ENCODE measurements around the gene TUBA4B.

Gene TUBA4B

GRCh38 chr2:219228911-219229304 is 24.1 kb upstream of the TUBA4B start:
- Mint-ChIP-seq H3K9me3 (ENCODE audit: low read depth) (no peaks in the 10 kb centered on the region), H3K4me1 (ENCODE audit: low read depth) (peaks cover 56% of the 10 kb centered on the region), H3K36me3 (peaks cover 6% of the 10 kb centered on the region), H3K27me3 (no peaks in the 10 kb centered on the region), H3K4me3 (peak overlapping the region; percentile 85), H3K27ac (peak overlapping the region; percentile 6)

- Mint-ChIP-seq H3K27me3 (no peaks in the 10 kb centered on the region), H3K4me3 (peak within 1 kb of the TSS; percentile 96), H3K9me3 (ENCODE audit: low read depth) (no peaks in the 10 kb centered on the region), H3K4me1 (ENCODE audit: low read depth) (peaks cover 57% of the 10 kb centered on the region), H3K27ac (peak within 1 kb of the TSS; percentile 98), H3K36me3 (peaks cover 6% of the 10 kb centered on the region)
These were observed 23.6 kb upstream of the TUBA4B start, which contains the start of the genes ANKZF1 and ATG9A for GRCh38 chr2:219229305-219230058. Gene ANKZF1, plus strand, starts transcription at chr2:219229806. Its CDS starts 452 bp downstream, at chr2:219230258. Gene ATG9A, minus strand, starts transcription at chr2:219229636. Its CDS starts 1,612 bp downstream, at chr2:219228024.

DNA sequence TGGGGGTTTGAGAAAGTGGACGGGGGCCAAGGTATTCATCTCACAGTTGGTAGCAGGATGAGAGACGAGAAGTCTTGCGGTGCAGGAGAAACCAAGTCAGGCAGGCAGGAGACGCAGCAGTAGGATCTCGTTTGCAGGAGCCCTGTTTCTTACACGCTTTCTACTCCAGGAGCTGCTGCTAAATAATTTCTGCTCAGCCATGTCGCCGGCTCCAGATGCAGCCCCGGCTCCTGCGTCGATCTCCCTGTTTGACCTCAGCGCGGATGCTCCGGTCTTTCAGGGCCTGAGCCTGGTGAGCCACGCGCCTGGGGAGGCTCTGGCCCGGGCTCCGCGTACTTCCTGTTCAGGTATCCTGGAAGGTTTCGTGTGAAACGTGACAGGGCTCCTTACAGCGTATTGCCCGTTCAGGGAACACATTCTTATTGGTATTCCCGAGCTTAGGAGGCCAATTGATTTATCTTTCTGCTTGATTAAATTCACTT is 22.9 kb upstream of the TUBA4B start:
- Mint-ChIP-seq H3K27me3 (no peaks in the 10 kb centered on the region), H3K4me1 (ENCODE audit: low read depth) (peaks cover 57% of the 10 kb centered on the region), H3K36me3 (peaks cover 4% of the 10 kb centered on the region)

DNA sequence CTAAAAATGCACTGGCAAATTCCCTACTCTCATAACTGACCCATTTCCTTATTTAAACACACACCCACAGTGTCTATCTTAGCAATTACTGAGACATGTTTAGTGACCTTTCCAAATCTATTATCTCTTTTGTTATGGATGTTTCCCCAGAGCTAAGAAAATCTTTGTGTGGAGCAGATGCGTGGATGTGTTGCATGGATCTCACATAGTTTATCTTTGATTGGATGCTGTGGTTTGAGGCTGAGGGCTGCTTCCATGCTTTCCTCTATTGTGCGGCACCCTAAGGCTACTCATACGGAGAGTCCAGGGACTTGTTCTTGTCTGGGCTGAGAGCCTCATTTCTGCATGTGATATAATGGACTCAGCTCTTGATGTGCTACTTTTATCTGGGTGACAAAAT is 18.7 kb upstream of the TUBA4B start:
- Mint-ChIP-seq H3K36me3 (peaks cover 2% of the 10 kb centered on the region), H3K27me3 (no peaks in the 10 kb centered on the region), H3K27ac (peak overlapping the region; percentile 29)

More for the DNA sequence above, 22.9 kb upstream of the TUBA4B start:
- H3K27ac Mint-ChIP-seq = peak overlapping the region; percentile 98
- H3K4me3 Mint-ChIP-seq = peak overlapping the region; percentile 96
- no peaks in the 10 kb centered on the region for H3K9me3 Mint-ChIP-seq (ENCODE audit: low read depth)

GRCh38 chr2:219243291-219243761 is 9.7 kb upstream of the TUBA4B start:
- peaks cover 36% of the 10 kb centered on the region for H3K4me1 Mint-ChIP-seq (ENCODE audit: low read depth)
- peak overlapping the region; percentile 53 for H3K4me3 Mint-ChIP-seq
- H3K36me3 Mint-ChIP-seq = no peaks in the 10 kb centered on the region

More for the DNA sequence above, 18.7 kb upstream of the TUBA4B start:
- H3K9me3 Mint-ChIP-seq (ENCODE audit: low read depth) = no peaks in the 10 kb centered on the region
- peaks cover 35% of the 10 kb centered on the region for H3K4me1 Mint-ChIP-seq (ENCODE audit: low read depth)
- no peak overlapping the region for H3K4me3 Mint-ChIP-seq

DNA sequence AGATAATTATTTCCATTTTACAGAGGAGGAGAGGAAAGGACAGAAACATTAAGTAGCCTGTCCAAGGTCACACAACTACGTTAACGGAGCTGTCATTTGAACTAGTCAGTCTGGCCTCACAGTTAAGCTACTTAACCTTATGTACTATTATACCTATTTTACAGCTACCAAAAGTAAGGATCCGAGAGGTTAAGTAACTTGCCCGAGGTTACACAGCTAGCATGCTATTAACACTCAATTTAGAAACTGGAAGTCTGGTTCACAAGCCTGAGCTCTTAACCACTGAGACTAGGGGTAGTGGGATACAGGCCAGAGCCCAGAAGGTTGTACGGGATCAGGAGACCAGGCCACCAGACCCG is 8.3 kb upstream of the TUBA4B start:
- H3K9me3 Mint-ChIP-seq (ENCODE audit: low read depth) = no peaks in the 10 kb centered on the region
- peak overlapping the region; percentile 97 for H3K27ac Mint-ChIP-seq
- H3K36me3 Mint-ChIP-seq = no peaks in the 10 kb centered on the region
- peak overlapping the region; percentile 97 for H3K4me3 Mint-ChIP-seq
- peaks cover 50% of the 10 kb centered on the region for H3K4me1 Mint-ChIP-seq (ENCODE audit: low read depth)
- H3K27me3 Mint-ChIP-seq = no peaks in the 10 kb centered on the region

More at GRCh38 chr2:219243291-219243761, 9.7 kb upstream of the TUBA4B start:
- H3K27me3 Mint-ChIP-seq = no peaks in the 10 kb centered on the region
- H3K9me3 Mint-ChIP-seq (ENCODE audit: low read depth) = no peaks in the 10 kb centered on the region
- H3K27ac Mint-ChIP-seq = no peak overlapping the region

DNA sequence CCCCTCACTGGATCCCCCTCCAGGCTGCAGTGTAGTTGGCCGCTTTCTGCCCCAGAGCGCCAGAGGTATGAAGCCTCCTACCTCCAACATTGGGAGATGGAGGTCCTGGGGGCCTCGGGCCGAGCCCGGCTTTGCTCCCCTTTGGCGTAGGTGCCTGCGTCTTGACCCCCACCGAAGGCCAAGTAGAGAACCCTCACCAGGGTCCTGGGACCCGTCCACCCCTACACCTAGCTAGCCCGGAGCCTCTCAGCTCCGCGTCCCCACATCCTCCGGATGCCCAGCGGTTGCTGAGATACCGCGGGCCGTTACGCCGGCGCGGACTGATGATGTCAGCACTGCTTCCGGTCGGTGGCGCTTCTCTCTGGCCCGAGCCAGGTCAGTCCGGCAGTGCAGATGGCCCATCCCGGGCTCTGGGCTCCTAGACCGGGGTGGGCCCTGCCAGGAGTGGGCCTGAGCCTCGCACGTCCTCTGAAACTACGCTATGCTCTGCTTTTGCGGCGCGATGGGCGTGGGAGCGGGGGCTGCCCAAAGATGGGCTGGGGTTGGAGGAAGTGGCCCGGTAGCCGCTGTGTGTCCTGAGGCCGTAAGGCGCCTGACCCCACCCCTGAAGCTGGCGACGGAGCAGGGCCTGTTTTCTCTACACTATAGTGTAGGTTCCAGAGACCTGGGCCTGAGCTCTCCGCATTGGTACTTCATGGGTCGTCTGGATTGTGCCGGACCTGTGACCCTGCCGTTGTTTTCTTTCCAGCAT is 7.7 kb upstream of the TUBA4B start, which contains the start of the genes GLB1L and STK16:
Gene GLB1L (minus strand): TSS at position 297 of the 751 bp plus-strand sequence. CDS start 1,871 bp downstream, outside the sequence.
Gene STK16 (plus strand): TSS at position 332 of the 751 bp plus-strand sequence. CDS start 521 bp downstream, outside the sequence.
- Mint-ChIP-seq H3K4me3 (peak within 1 kb of the TSS; percentile 97), H3K4me1 (ENCODE audit: low read depth) (peaks cover 56% of the 10 kb centered on the region), H3K27ac (peak within 1 kb of the TSS; percentile 97), H3K27me3 (no peaks in the 10 kb centered on the region), H3K9me3 (ENCODE audit: low read depth) (no peaks in the 10 kb centered on the region), H3K36me3 (no peaks in the 10 kb centered on the region)

GRCh38 chr2:219245899-219246230 is 7.2 kb upstream of the TUBA4B start:
- H3K27ac Mint-ChIP-seq = peak overlapping the region; percentile 97
- H3K36me3 Mint-ChIP-seq = peaks cover under 1% of the 10 kb centered on the region
- H3K27me3 Mint-ChIP-seq = no peaks in the 10 kb centered on the region
- no peaks in the 10 kb centered on the region for H3K9me3 Mint-ChIP-seq (ENCODE audit: low read depth)
- H3K4me1 Mint-ChIP-seq (ENCODE audit: low read depth) = peaks cover 61% of the 10 kb centered on the region
- H3K4me3 Mint-ChIP-seq = peak overlapping the region; percentile 97

GRCh38 chr2:219246559-219246958 is 6.5 kb upstream of the TUBA4B start:
- H3K36me3 Mint-ChIP-seq = peaks cover 3% of the 10 kb centered on the region
- H3K4me1 Mint-ChIP-seq (ENCODE audit: low read depth) = peaks cover 68% of the 10 kb centered on the region
- H3K4me3 Mint-ChIP-seq = peak overlapping the region; percentile 97
- H3K9me3 Mint-ChIP-seq (ENCODE audit: low read depth) = no peaks in the 10 kb centered on the region
- H3K27ac Mint-ChIP-seq = peak overlapping the region; percentile 97
- no peaks in the 10 kb centered on the region for H3K27me3 Mint-ChIP-seq

GRCh38 chr2:219247678-219248642 is 5.1 kb upstream of the TUBA4B start:
- H3K27ac Mint-ChIP-seq = peak overlapping the region; percentile 88
- H3K4me1 Mint-ChIP-seq (ENCODE audit: low read depth) = peaks cover 79% of the 10 kb centered on the region
- no peaks in the 10 kb centered on the region for H3K27me3 Mint-ChIP-seq
- H3K36me3 Mint-ChIP-seq = peaks cover 3% of the 10 kb centered on the region
- H3K9me3 Mint-ChIP-seq (ENCODE audit: low read depth) = no peaks in the 10 kb centered on the region
- peak overlapping the region; percentile 97 for H3K4me3 Mint-ChIP-seq

GRCh38 chr2:219248845-219249202 is 4.2 kb upstream of the TUBA4B start:
- peaks cover 77% of the 10 kb centered on the region for H3K4me1 Mint-ChIP-seq (ENCODE audit: low read depth)

GRCh38 chr2:219249203-219249980 is 3.7 kb upstream of the TUBA4B start:
- no peaks in the 10 kb centered on the region for H3K9me3 Mint-ChIP-seq (ENCODE audit: low read depth)
- no peaks in the 10 kb centered on the region for H3K27me3 Mint-ChIP-seq

More at GRCh38 chr2:219248845-219249202, 4.2 kb upstream of the TUBA4B start:
- H3K36me3 Mint-ChIP-seq = peaks cover 3% of the 10 kb centered on the region
- H3K9me3 Mint-ChIP-seq (ENCODE audit: low read depth) = no peaks in the 10 kb centered on the region
- H3K27me3 Mint-ChIP-seq = no peaks in the 10 kb centered on the region
- peak overlapping the region; percentile 97 for H3K4me3 Mint-ChIP-seq
- peak overlapping the region; percentile 90 for H3K27ac Mint-ChIP-seq

DNA sequence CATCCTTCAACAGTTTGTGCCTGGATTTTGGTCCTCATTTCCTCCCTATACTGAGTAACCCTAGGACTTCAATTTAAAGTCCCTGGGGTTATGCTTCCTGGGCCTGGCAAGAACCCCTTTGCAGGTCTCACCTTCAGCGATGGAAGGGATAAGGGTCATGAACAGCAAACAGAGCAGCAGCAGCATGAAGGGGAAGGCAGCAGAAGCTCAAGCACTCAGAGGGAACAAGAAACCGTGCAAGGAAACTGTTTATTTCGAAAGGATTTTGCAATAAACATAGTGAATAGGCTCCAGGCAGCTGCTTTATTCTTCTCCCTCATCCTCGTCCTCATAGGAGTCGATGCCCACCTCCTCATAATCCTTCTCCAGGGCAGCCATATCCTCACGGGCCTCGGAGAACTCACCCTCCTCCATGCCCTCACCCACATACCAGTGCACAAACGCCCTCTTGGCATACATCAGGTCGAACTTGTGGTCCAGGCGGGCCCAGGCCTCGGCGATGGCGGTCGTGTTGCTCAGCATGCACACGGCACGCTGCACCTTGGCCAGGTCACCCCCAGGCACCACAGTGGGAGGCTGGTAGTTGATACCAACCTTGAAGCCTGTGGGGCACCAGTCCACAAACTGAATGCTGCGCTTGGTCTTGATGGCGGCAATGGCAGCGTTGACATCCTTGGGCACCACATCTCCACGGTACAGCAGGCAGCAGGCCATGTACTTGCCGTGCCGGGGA is 2.8 kb upstream of the TUBA4B start:
- Mint-ChIP-seq H3K4me3 (peak overlapping the region; percentile 97), H3K9me3 (ENCODE audit: low read depth) (no peaks in the 10 kb centered on the region), H3K36me3 (peaks cover 3% of the 10 kb centered on the region), H3K27me3 (no peaks in the 10 kb centered on the region), H3K27ac (peak overlapping the region; percentile 91), H3K4me1 (ENCODE audit: low read depth) (peaks cover 74% of the 10 kb centered on the region)

More at GRCh38 chr2:219249203-219249980, 3.7 kb upstream of the TUBA4B start:
- Mint-ChIP-seq H3K4me1 (ENCODE audit: low read depth) (peaks cover 74% of the 10 kb centered on the region), H3K36me3 (peaks cover 3% of the 10 kb centered on the region), H3K4me3 (peak overlapping the region; percentile 97), H3K27ac (peak overlapping the region; percentile 90)

All from activated naive CD8-positive, alpha-beta T cell (primary cell).